ENCODE results near the gene IRF8.

DNA sequence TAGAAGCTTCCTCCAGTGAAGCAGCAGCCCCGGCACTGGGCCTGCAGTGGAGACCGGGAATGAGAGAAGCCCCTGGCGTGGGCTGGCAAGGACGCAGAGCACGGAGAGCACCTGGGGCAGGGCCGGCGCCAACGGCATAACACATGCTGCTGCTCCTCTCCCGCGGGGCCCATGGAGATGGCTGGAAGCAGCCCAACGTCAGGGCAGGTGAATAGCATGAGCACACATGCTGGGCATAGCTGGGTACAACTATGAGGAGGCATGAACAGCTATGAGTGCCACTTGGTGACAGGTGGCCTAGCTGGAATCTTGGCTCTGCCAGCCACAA lies 46.4 kb downstream of the IRF8 start:
- TF ChIP-seq, protein P1, sequence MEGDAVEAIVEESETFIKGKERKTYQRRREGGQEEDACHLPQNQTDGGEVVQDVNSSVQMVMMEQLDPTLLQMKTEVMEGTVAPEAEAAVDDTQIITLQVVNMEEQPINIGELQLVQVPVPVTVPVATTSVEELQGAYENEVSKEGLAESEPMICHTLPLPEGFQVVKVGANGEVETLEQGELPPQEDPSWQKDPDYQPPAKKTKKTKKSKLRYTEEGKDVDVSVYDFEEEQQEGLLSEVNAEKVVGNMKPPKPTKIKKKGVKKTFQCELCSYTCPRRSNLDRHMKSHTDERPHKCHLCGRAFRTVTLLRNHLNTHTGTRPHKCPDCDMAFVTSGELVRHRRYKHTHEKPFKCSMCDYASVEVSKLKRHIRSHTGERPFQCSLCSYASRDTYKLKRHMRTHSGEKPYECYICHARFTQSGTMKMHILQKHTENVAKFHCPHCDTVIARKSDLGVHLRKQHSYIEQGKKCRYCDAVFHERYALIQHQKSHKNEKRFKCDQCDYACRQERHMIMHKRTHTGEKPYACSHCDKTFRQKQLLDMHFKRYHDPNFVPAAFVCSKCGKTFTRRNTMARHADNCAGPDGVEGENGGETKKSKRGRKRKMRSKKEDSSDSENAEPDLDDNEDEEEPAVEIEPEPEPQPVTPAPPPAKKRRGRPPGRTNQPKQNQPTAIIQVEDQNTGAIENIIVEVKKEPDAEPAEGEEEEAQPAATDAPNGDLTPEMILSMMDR (IDR thresholded peaks at IDR 0.05), result no peak
- no peak for TF ChIP-seq POLR2A (IDR thresholded peaks at IDR 0.05)
